ENCODE data around the gene AOC1.

The AOC1 gene

GRCh38 chr7:150823043-150823442, 29.3 kb upstream of the AOC1 start:
- no peaks in the 10 kb centered on the region for H3K4me1 ChIP-seq (ENCODE audit: control insufficient read depth in 1 of 2, insufficient read depth in 1 of 2, low read depth in 1 of 2, low read length in 1 of 2)
- H3K27me3 ChIP-seq, result peaks cover 11% of the 10 kb centered on the region
- no peaks in the 10 kb centered on the region for H3K36me3 ChIP-seq
- no peaks in the 10 kb centered on the region for H3K9me3 ChIP-seq
- no peak overlapping the region for H3K27ac ChIP-seq
- no peak for TF ChIP-seq CTCF (IDR thresholded peaks at IDR 0.05)
- no peak overlapping the region for H3K4me3 ChIP-seq (ENCODE audit: low read depth in 1 of 2, low read length in 1 of 2)

DNA sequence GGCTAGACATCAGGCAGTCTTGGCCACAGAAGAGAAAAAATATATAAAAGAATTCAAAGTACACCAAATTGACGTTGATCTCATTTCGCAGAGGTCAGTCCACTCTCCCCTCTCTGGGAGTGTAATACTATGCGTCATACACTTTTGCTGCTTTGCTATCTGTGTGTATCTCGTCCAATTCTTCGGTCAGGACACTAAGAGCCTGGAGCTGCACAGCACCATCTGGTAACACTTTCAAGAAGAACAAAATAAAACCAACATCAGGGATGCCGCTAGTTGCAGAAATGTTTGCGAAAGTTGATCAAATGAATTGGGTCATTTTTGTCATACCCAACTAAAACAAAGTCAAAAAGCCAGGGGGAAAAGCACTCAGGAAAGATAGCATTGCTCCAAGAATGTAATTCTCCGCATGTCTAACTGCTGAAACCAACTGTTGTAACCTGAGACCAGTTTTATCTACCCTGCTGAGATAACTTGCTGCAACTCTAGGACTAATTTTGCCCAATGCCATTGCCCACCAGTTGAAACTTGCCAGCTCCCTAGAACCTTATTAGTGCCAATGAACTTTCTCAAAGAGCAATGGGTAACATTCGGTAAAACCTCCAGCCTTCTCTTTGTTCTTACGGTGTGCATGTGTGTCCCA, 28.7 kb upstream of the AOC1 start:
- H3K36me3 ChIP-seq, result no peaks in the 10 kb centered on the region
- H3K27ac ChIP-seq, result no peak overlapping the region
- H3K27me3 ChIP-seq, result peaks cover 11% of the 10 kb centered on the region
- H3K4me1 ChIP-seq (ENCODE audit: control insufficient read depth in 1 of 2, insufficient read depth in 1 of 2, low read depth in 1 of 2, low read length in 1 of 2), result no peaks in the 10 kb centered on the region
- TF ChIP-seq CTCF (IDR thresholded peaks at IDR 0.05), result no peak
- no peak overlapping the region for H3K4me3 ChIP-seq (ENCODE audit: low read depth in 1 of 2, low read length in 1 of 2)
- H3K9me3 ChIP-seq, result no peaks in the 10 kb centered on the region

DNA sequence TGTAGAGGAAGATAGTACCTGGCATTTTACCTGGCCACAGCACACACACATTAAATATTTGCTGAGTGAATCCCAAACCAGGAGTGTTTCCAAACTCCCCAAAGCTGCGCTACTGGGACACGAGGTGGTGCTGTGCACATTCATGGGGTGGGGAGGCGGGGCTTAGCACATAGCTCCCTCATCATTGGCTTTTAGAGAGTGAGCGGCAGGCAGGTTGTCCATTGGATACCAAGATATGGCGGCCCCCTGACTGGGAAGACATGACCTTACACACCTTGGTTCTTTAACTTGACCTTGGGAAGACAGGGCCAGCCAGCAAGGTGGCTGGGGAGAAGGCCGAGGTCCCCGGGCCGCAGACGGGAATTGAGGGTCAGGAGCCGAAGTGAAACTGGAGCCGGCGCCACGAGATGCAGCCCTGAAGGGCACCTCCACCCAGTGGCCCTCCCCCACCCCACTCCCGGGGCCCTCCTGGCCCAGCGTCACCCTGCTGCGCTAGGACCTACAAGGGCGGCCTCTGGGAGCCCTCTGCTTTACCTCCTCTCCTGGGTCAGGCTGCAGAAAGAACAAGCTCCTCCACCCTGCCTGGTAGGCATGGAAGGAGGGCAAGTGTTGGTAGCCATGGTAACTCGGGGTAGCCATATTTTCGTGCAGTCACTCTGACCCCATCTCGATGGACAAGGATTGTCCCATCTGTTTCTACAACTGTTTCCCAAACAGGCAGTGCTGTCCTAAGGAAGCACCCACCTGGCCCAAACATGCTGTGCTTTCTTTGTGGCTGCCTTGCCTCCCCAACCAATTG, 27.7 kb upstream of the AOC1 start:
- H3K4me1 ChIP-seq (ENCODE audit: control insufficient read depth in 1 of 2, insufficient read depth in 1 of 2, low read depth in 1 of 2, low read length in 1 of 2), result no peaks in the 10 kb centered on the region

DNA sequence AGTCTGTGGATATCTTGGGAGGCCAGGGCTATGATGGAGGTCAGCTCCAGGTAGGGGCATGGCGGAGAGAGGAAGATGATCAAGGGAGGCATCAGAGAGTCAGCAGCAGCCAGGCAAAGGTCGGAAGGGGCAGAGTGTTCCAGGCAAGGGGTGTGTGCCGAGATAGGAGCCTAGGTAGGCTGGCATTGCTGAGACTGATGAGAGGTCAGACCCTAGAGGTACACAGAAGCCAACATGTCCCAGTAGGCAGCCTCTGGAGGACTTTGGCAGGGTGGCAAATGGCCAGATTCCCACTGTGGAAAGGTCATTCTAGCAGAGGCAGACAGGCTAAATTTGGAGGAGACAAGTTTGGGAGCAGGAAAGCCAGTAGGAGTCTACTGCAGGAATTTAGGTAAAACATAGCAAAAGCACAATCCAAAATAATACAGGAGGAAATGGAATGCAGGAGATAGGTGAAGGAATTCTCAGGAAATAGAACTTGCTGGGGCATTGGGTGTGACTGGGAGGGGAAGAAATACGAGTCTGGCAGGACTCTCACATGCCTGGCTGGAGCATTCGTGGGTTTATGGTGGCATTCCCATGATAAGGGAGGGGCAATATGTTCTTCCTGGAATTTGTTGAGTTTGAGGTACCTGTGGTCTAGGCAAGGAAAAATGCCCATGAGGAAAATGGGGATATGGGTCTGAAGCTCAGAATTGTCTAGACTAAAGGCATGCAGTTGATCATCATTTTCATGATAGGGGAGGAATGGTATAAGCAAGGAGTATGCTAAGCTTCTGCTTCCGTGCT, 26.1 kb upstream of the AOC1 start:
- Histone ChIP-seq H3K27me3 (peaks cover 11% of the 10 kb centered on the region), H3K9me3 (no peaks in the 10 kb centered on the region), H3K4me1 (ENCODE audit: control insufficient read depth in 1 of 2, insufficient read depth in 1 of 2, low read depth in 1 of 2, low read length in 1 of 2) (no peaks in the 10 kb centered on the region), H3K27ac (no peak overlapping the region), H3K4me3 (ENCODE audit: low read depth in 1 of 2, low read length in 1 of 2) (no peak overlapping the region), H3K36me3 (no peaks in the 10 kb centered on the region)
- TF ChIP-seq CTCF (IDR thresholded peaks at IDR 0.05), result no peak

More for the DNA sequence above, 27.7 kb upstream of the AOC1 start:
- peaks cover 11% of the 10 kb centered on the region for H3K27me3 ChIP-seq
- no peak overlapping the region for H3K4me3 ChIP-seq (ENCODE audit: low read depth in 1 of 2, low read length in 1 of 2)
- no peak overlapping the region for H3K27ac ChIP-seq
- no peaks in the 10 kb centered on the region for H3K9me3 ChIP-seq
- no peak for TF ChIP-seq CTCF (IDR thresholded peaks at IDR 0.05)
- no peaks in the 10 kb centered on the region for H3K36me3 ChIP-seq

DNA sequence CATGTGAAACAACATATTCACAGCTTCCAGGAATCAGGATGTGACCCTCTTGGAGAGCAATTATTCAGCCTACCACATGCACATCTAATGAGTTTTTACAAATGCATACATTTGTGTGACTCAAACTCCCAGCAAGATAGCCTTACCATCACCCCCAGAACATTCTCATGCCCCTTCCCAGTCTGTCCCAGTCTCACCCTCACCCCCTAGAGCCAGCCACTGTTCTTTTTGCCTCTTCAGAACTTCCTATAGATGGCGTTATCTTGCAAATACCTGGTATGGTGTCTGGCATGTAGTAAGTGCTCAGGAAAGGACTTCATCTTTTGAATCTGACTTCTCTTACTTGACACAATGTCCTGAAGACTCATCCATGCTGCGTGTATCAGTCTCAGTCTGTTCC, 23.9 kb upstream of the AOC1 start:
- H3K4me3 ChIP-seq (ENCODE audit: low read depth in 1 of 2, low read length in 1 of 2), result no peak overlapping the region
- TF ChIP-seq CTCF (IDR thresholded peaks at IDR 0.05), result no peak

More for the DNA sequence above, 23.9 kb upstream of the AOC1 start:
- Histone ChIP-seq H3K4me1 (ENCODE audit: control insufficient read depth in 1 of 2, insufficient read depth in 1 of 2, low read depth in 1 of 2, low read length in 1 of 2) (no peaks in the 10 kb centered on the region), H3K36me3 (no peaks in the 10 kb centered on the region), H3K27ac (no peak overlapping the region), H3K9me3 (no peaks in the 10 kb centered on the region), H3K27me3 (peaks cover 21% of the 10 kb centered on the region)
